Prostate gland (tissue), 2 donors: ENCODE results near the gene SLC17A8.

Source experiments
- POLR2AphosphoS5 ChIP-seq: sonication (generic); formaldehyde crosslinking; IDR thresholded peaks from one replicate; pipeline ENCODE4 v1.6.1; 2017; ENCODE audit warnings: antibody characterized with exemption
- TF ChIP-seq, protein P1 (sequence below), 4 experiments: fragments of 200-600 bp in 2 of 4; fragments of 450-650 bp in 2 of 4; sonication (generic) in 2 of 4; IDR thresholded peaks; 1 replicate in 3 of 4; 2 replicates in 1 of 4; pipeline ENCODE4 v1.5.1; 2016 to 2019; ENCODE audit warnings: antibody characterized with exemption in 4 of 4, mild to moderate bottlenecking in 2 of 4, moderate library complexity in 2 of 4

DNA sequence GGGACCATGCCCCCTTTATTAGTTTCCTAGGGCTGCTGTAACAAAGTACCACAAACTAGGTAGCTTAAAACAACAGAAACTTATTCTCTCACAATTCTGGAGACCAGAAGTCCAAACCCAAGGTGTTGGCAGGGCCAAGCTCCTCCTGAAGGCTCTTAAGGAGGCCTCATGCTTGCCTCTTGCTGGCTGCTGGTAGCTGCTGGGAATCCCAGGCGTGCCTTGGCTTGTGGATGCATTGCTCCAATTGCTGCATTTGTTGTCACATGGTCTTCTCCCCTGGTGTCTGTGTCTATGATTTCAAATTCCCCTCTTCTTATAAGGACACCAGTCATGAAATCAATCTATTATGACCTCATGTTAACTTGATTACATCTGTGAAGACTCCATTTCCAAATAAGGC is 11.2 kb downstream of the SLC17A8 start:
- TF ChIP-seq, protein P1, sequence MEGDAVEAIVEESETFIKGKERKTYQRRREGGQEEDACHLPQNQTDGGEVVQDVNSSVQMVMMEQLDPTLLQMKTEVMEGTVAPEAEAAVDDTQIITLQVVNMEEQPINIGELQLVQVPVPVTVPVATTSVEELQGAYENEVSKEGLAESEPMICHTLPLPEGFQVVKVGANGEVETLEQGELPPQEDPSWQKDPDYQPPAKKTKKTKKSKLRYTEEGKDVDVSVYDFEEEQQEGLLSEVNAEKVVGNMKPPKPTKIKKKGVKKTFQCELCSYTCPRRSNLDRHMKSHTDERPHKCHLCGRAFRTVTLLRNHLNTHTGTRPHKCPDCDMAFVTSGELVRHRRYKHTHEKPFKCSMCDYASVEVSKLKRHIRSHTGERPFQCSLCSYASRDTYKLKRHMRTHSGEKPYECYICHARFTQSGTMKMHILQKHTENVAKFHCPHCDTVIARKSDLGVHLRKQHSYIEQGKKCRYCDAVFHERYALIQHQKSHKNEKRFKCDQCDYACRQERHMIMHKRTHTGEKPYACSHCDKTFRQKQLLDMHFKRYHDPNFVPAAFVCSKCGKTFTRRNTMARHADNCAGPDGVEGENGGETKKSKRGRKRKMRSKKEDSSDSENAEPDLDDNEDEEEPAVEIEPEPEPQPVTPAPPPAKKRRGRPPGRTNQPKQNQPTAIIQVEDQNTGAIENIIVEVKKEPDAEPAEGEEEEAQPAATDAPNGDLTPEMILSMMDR (IDR thresholded peaks at IDR 0.05): no peak
- TF ChIP-seq POLR2AphosphoS5: no peak
